H1 (cell line): Measurements from ENCODE around the gene KCNJ10. TPM values are rescaled to one million over a fixed set of nuclear protein-coding genes. Genes with fewer than 3 reads are reported as not detected.
A peak's percentile ranks its signal among the peaks of the same experiment; 100 is the strongest.

ENCODE experiments used
- CTCF ChIA-PET: fragments of 300-600 bp; sonication (Branson Sonifier 250); formaldehyde crosslinking; loops from one replicate; lab custom pipeline; 2021; ENCODE audit not compliant: partially characterized antibody; lab: Charles Lee
- POLR2A ChIA-PET: fragments of 300-600 bp; sonication (Branson Sonifier 250); formaldehyde crosslinking; loops from one replicate; lab custom pipeline; 2021; ENCODE audit warnings: inconsistent platforms; ENCODE audit not compliant: partially characterized antibody; lab: Charles Lee
- DNase-seq, 2 experiments: peaks; one replicate each; pipeline versions ENCODE4 v3.0.0 to v3.0.0-alpha.2; 2010 to 2022; ENCODE audit warnings: low spot score in 2 of 2, low read depth in 1 of 2, mixed read lengths in 1 of 2
- FAIRE-seq: peaks from 2 replicates; lab custom pipeline; 2011; peaks lifted over from hg19 to GRCh38; lab: Jason Lieb, UNC
- H2AFZ ChIP-seq: 2 replicates; pipeline ENCODE4 v1.8.1; 2012; ENCODE audit warnings: low read length, inconsistent platforms
- H2AK5ac ChIP-seq: 2 replicates; pipeline ENCODE4 v1.6.1; 2013; ENCODE audit warnings: low read depth, low read length
- H2BK120ac ChIP-seq: replicated peaks from 2 replicates; pipeline ENCODE3; 2013; ENCODE audit warnings: low read depth, low read length, inconsistent platforms
- H2BK12ac ChIP-seq: 2 replicates; pipeline ENCODE4 v1.6.1; 2013; ENCODE audit warnings: low read depth, low read length
- H2BK15ac ChIP-seq: 2 replicates; pipeline ENCODE4 v1.6.1; 2013; ENCODE audit warnings: low read length
- H2BK20ac ChIP-seq: 2 replicates; pipeline ENCODE4 v1.6.1; 2013; ENCODE audit warnings: low read length
- H2BK5ac ChIP-seq: 2 replicates; pipeline ENCODE4 v1.6.1; 2013; ENCODE audit warnings: low read depth, low read length
- H3K14ac ChIP-seq: 2 replicates; pipeline ENCODE4 v1.6.1; 2013; ENCODE audit warnings: inconsistent platforms; ENCODE audit not compliant: insufficient read length
- H3K18ac ChIP-seq: 2 replicates; pipeline ENCODE4 v1.6.1; 2013; ENCODE audit warnings: low read length; ENCODE audit errors: extremely low read depth
- H3K23ac ChIP-seq: 2 replicates; pipeline ENCODE4 v1.6.1; 2013; ENCODE audit warnings: inconsistent platforms; ENCODE audit not compliant: insufficient read length
- H3K23me2 ChIP-seq: 2 replicates; pipeline ENCODE4 v1.6.1; 2013; ENCODE audit warnings: low read depth, low read length
- H3K27ac ChIP-seq: 2 replicates; pipeline ENCODE4 v1.6.1; 2011; ENCODE audit warnings: low read depth, low read length, inconsistent platforms
- H3K27me3 ChIP-seq, 4 experiments: replicated peaks in 1 of 4; 1 replicate in 1 of 4; 2 replicates in 3 of 4; pipeline versions ENCODE4 v1.6.1 to v1.8.1; 2011 to 2013; ENCODE audit warnings: low read length in 3 of 4, mild to moderate bottlenecking in 3 of 4, inconsistent platforms in 2 of 4, mixed read lengths in 2 of 4, moderate library complexity in 1 of 4; ENCODE audit not compliant: control insufficient read depth in 3 of 4, insufficient read depth in 3 of 4; ENCODE audit errors: extremely low read depth in 1 of 4
- H3K36me3 ChIP-seq, 4 experiments: 2 replicates each; pipeline versions ENCODE4 v1.6.1 to v1.8.1; 2011 to 2013; ENCODE audit warnings: mild to moderate bottlenecking in 4 of 4, low read length in 3 of 4, moderate library complexity in 2 of 4, control low read depth in 1 of 4, inconsistent platforms in 1 of 4; ENCODE audit not compliant: insufficient read depth in 4 of 4, control insufficient read depth in 2 of 4
- H3K4ac ChIP-seq: replicated peaks from 2 replicates; pipeline ENCODE3; 2013; ENCODE audit warnings: low read length, low read depth, mixed read lengths, inconsistent platforms; ENCODE audit not compliant: insufficient read length
- H3K4me1 ChIP-seq, 4 experiments: replicated peaks in 1 of 4; 1 replicate in 1 of 4; 2 replicates in 3 of 4; pipeline versions ENCODE4 v1.6.1 to v1.8.1; 2011 to 2013; ENCODE audit warnings: low read length in 3 of 4, inconsistent platforms in 2 of 4, mixed read lengths in 1 of 4; ENCODE audit not compliant: insufficient read depth in 4 of 4, control insufficient read depth in 3 of 4
- H3K4me2 ChIP-seq, 2 experiments: 2 replicates each; pipeline versions ENCODE4 v1.6.1 to v1.8.1; 2011 to 2013; ENCODE audit warnings: low read depth in 2 of 2, low read length in 2 of 2, control low read depth in 1 of 2, inconsistent platforms in 1 of 2, mild to moderate bottlenecking in 1 of 2; ENCODE audit not compliant: insufficient read depth in 1 of 2
- H3K4me3 ChIP-seq, 4 experiments: fragments of 200-600, 300-600 bp in 1 of 4; sonication (generic), shearing (Covaris generic), sonication (Bioruptor Twin) in 1 of 4; 2 replicates each; pipeline versions ENCODE4 v1.5.1 to v1.8.1; 2011 to 2016; ENCODE audit warnings: low read length in 4 of 4, low read depth in 3 of 4, control low read depth in 2 of 4, inconsistent platforms in 2 of 4, mild to moderate bottlenecking in 2 of 4, mixed read lengths in 1 of 4, moderate library complexity in 1 of 4; ENCODE audit not compliant: insufficient read depth in 2 of 4; ENCODE audit errors: extremely low read depth in 1 of 4
- H3K56ac ChIP-seq: replicated peaks from 2 replicates; pipeline ENCODE3; 2013; ENCODE audit warnings: low read depth, mild to moderate bottlenecking, mixed read lengths, low read length, inconsistent platforms; ENCODE audit not compliant: insufficient read length
- H3K79me1 ChIP-seq: 2 replicates; pipeline ENCODE4 v1.6.1; 2013; ENCODE audit warnings: low read depth, low read length, control low read depth
- H3K79me2 ChIP-seq, 2 experiments: 2 replicates each; pipeline versions ENCODE4 v1.6.1 to v1.8.1; 2012 to 2013; ENCODE audit warnings: low read length in 2 of 2, mild to moderate bottlenecking in 2 of 2, inconsistent platforms in 1 of 2; ENCODE audit not compliant: insufficient read depth in 2 of 2, control insufficient read depth in 1 of 2
- H3K9ac ChIP-seq, 4 experiments: replicated peaks in 1 of 4; 1 replicate in 1 of 4; 2 replicates in 3 of 4; pipeline versions ENCODE4 v1.6.1 to v1.8.1; 2011 to 2013; ENCODE audit warnings: low read depth in 3 of 4, low read length in 3 of 4, control low read depth in 2 of 4, mild to moderate bottlenecking in 2 of 4, moderate library complexity in 2 of 4, inconsistent platforms in 1 of 4; ENCODE audit errors: extremely low read depth in 1 of 4
- H3K9me3 ChIP-seq, 2 experiments: 2 replicates each; pipeline versions ENCODE4 v1.6.1 to v1.8.1; 2012 to 2013; ENCODE audit warnings: mild to moderate bottlenecking in 2 of 2, moderate library complexity in 2 of 2, control low read depth in 1 of 2, inconsistent platforms in 1 of 2, low read depth in 1 of 2, low read length in 1 of 2, mixed read lengths in 1 of 2; ENCODE audit not compliant: insufficient read depth in 2 of 2
- H4K20me1 ChIP-seq, 2 experiments: replicated peaks in 1 of 2; 2 replicates each; pipeline versions ENCODE3 to v1.8.1; 2011 to 2013; ENCODE audit warnings: inconsistent platforms in 2 of 2, low read length in 2 of 2, mild to moderate bottlenecking in 1 of 2; ENCODE audit not compliant: insufficient read depth in 2 of 2, control insufficient read depth in 1 of 2
- H4K5ac ChIP-seq: 2 replicates; pipeline ENCODE4 v1.6.1; 2013; ENCODE audit warnings: low read length, low read depth, mixed read lengths, inconsistent platforms; ENCODE audit not compliant: insufficient read length
- H4K8ac ChIP-seq: 2 replicates; pipeline ENCODE4 v1.8.0; 2013; ENCODE audit warnings: mild to moderate bottlenecking, moderate library complexity, low read length, inconsistent platforms; ENCODE audit not compliant: insufficient read depth; ENCODE audit errors: extremely low read depth
- H4K91ac ChIP-seq: replicated peaks from 2 replicates; pipeline ENCODE3; 2013; ENCODE audit warnings: low read length, mixed read lengths, inconsistent platforms; ENCODE audit not compliant: insufficient read length
- CHD2 ChIP-seq: IDR thresholded peaks from 2 replicates; pipeline ENCODE4 v1.6.1; 2012; ENCODE audit warnings: low read length, improper control_type of control experiment
- FOSL1 ChIP-seq: IDR thresholded peaks from 2 replicates; pipeline ENCODE4 v1.6.1; 2011; ENCODE audit warnings: mild to moderate bottlenecking, low read depth, low read length, moderate library complexity; ENCODE audit not compliant: insufficient read depth
- GABPA ChIP-seq: IDR thresholded peaks from 2 replicates; pipeline ENCODE4 v1.6.1; 2011; ENCODE audit warnings: mild to moderate bottlenecking, low read length, moderate library complexity, borderline replicate concordance; ENCODE audit not compliant: insufficient read depth
- HDAC2 ChIP-seq, 2 experiments: fragments of 300-600 bp in 1 of 2; sonication (generic) in 1 of 2; IDR thresholded peaks; 2 replicates each; pipeline ENCODE4 v1.6.1; 2011 to 2012; ENCODE audit warnings: low read depth in 2 of 2, low read length in 2 of 2, mild to moderate bottlenecking in 2 of 2, moderate library complexity in 2 of 2, borderline replicate concordance in 1 of 2, inconsistent platforms in 1 of 2
- JUN ChIP-seq: IDR thresholded peaks from 2 replicates; pipeline ENCODE4 v1.6.1; 2011; ENCODE audit warnings: low read depth, mild to moderate bottlenecking, improper control_type of control experiment, low read length
- JUND ChIP-seq: IDR thresholded peaks from 2 replicates; pipeline ENCODE4 v1.6.1; 2011; ENCODE audit warnings: mild to moderate bottlenecking, improper control_type of control experiment, low read length
- KDM4A ChIP-seq: IDR thresholded peaks from one replicate; pipeline ENCODE4 v1.7.1; 2012; ENCODE audit warnings: low read depth, mild to moderate bottlenecking, moderate library complexity, low read length, inconsistent platforms; ENCODE audit not compliant: severe bottlenecking
- PHF8 ChIP-seq: fragments of 200-600 bp; sonication (generic); conservative IDR thresholded peaks from 2 replicates; pipeline ENCODE4 v1.7.1; 2012; ENCODE audit warnings: low read depth, mild to moderate bottlenecking, inconsistent platforms, low read length, moderate library complexity
- POLR2AphosphoS5 ChIP-seq: IDR thresholded peaks from 2 replicates; pipeline ENCODE4 v1.6.1; 2011; ENCODE audit warnings: low read depth, low read length
- RXRA ChIP-seq: IDR thresholded peaks from 2 replicates; pipeline ENCODE4 v1.6.1; 2011; ENCODE audit warnings: low read depth, mild to moderate bottlenecking, low read length, moderate library complexity; ENCODE audit not compliant: insufficient read depth
- SUZ12 ChIP-seq: fragments of 200-600 bp; sonication (generic); IDR thresholded peaks from 2 replicates; pipeline ENCODE4 v1.6.1; 2012; ENCODE audit warnings: mild to moderate bottlenecking, inconsistent platforms, low read length, moderate library complexity, mixed read lengths
- TBP ChIP-seq: IDR thresholded peaks from 2 replicates; pipeline ENCODE4 v1.6.1; 2011; ENCODE audit warnings: low read depth, low read length, improper control_type of control experiment
- TEAD4 ChIP-seq: IDR thresholded peaks from 2 replicates; pipeline ENCODE4 v1.6.1; 2012; ENCODE audit warnings: low read depth, low read length, inconsistent platforms, mixed read lengths
- ZNF274 ChIP-seq: IDR thresholded peaks from 2 replicates; pipeline ENCODE4 v1.7.0; 2012; ENCODE audit warnings: low read length, borderline replicate concordance; ENCODE audit errors: extremely low read depth
- WGBS, 2 experiments: shearing (Covaris generic) in 1 of 2; methylation state at CpG; one replicate each; pipeline versions ENCODE4 v1.1.6 to v1.1.7; 2013 to 2015; ENCODE audit warnings: low lambda C conversion rate in 2 of 2, mixed read lengths in 2 of 2, inconsistent platforms in 1 of 2, low coverage in 1 of 2, missing lambda C conversion rate in 1 of 2; ENCODE audit not compliant: insufficient replicate concordance in 2 of 2, insufficient coverage in 1 of 2, insufficient read length in 1 of 2; ENCODE audit errors: extremely low coverage in 1 of 2, missing lambda C conversion rate in 1 of 2; 5-methylcytosine and 5-hydroxymethylcytosine counted together
- polyA plus RNA-seq, 7 experiments: library from polyadenylated mRNA; depleted of rRNA in 3 of 7; stranded (reverse) in 5 of 7; unstranded in 2 of 7; fragments of >200 nt in 5 of 7; fragments of 200-250 nt in 2 of 7; gene quantifications; 1 replicate in 5 of 7; 2 replicates in 1 of 7; 4 replicates in 1 of 7; pipeline versions ENCODE4 v1.2.1 to v1.2.3, GENCODE V29; 2011 to 2013; ENCODE audit warnings: missing spikeins in 2 of 7, mixed read lengths in 2 of 7
- total RNA-seq: library from RNA; stranded (reverse); fragmentation: NEBNext Ultra II Directional; extraction: Animal tissue kit (Norgen Biotek cat#: 25700); gene quantifications from 2 replicates; pipeline ENCODE4 v1.2.1, GENCODE V29; 2021

KCNJ10 gene
- total and polyA plus RNA-seq, 2 of the 8 experiments (the other 6 are each of a cell fraction or from before 2014, with no cell fraction given), result 1.7 to 2.4 TPM

DNA sequence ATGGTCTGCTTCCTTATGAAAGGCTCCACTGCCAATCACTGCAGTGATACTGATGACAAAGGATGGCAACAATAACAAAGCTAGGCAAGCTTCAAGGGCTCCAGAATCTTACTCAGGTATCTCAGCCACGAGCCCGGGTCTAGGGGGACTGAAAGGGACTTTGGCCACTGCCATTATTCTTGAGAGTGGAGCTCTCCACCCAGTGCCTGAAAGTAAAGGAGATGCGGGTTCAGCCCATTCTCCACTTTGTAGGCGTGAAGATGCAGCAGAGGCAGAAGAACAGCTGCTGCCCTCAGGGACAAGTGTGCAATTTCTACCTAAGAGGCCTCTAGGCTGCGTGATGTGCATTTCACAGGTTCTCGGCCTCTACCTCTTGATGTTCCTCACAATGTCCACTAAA is 84.5 kb downstream of the KCNJ10 start:
- H4K8ac ChIP-seq, result no peak overlapping the region
- no peak overlapping the region for H3K9ac ChIP-seq
- no peak overlapping the region for H3K14ac ChIP-seq
- H2BK12ac ChIP-seq, result no peak overlapping the region
- no peaks in the 10 kb centered on the region for H3K36me3 ChIP-seq
- no peak overlapping the region for H4K5ac ChIP-seq
- H2AFZ ChIP-seq, result no peak overlapping the region
- H2BK15ac ChIP-seq, result no peak overlapping the region
- POLR2A ChIA-PET, result no interaction called here
- H2BK120ac ChIP-seq, result no peak overlapping the region
- no peaks in the 10 kb centered on the region for H3K79me2 ChIP-seq
- no peak overlapping the region for H3K23ac ChIP-seq
- no peaks in the 10 kb centered on the region for H3K27me3 ChIP-seq
- no peak overlapping the region for H2AK5ac ChIP-seq
- no peak overlapping the region for H2BK5ac ChIP-seq
- no peak overlapping the region; the same call in 1 of the 2 replicates for H3K18ac ChIP-seq
- H3K23me2 ChIP-seq, result no peaks in the 10 kb centered on the region; the same call in 1 of the 2 replicates
- DNase-seq (peak in 1 of 2 experiments; percentile 35), FAIRE-seq (no peak)
- CTCF ChIA-PET, result interaction anchor here (1.7 to 3.4 kb wide), 2 partner anchors 18 to 22 kb away, joined by 6 to 20 read pairs; no protein-coding TSS in a partner anchor
- peaks cover 0 to 5% of the 10 kb centered on the region in 2 experiments; a peak in 1 of 4 replicates for H3K9me3 ChIP-seq
- no peaks in the 10 kb centered on the region for H3K79me1 ChIP-seq
- 0 out of 7 replicates have a peak, but pooled peaks cover 0 to 2% (median 0%) of the 10 kb centered on the region in 4 experiments for H3K4me1 ChIP-seq
- WGBS, 2 experiments, result 96% methylated on average over 6 of the region's 6 CpGs; no CpG with 5 or more reads in 1 of the 2 experiments
- no peak overlapping the region for H3K27ac ChIP-seq
- no peak overlapping the region for H3K4me3 ChIP-seq
- H4K20me1 ChIP-seq, result no peaks in the 10 kb centered on the region
- H3K4ac ChIP-seq, result no peak overlapping the region
- no peak overlapping the region for H2BK20ac ChIP-seq
- H4K91ac ChIP-seq, result no peak overlapping the region
- H3K56ac ChIP-seq, result no peak overlapping the region
- no peak overlapping the region for H3K4me2 ChIP-seq
- TF ChIP-seq JUND (no peak), PHF8 (no peak), TEAD4 (no peak), CHD2 (no peak), GABPA (no peak), RXRA (no peak), KDM4A (no peak), ZNF274 (no peak), SUZ12 (no peak), HDAC2 (IDR thresholded peaks at IDR 0.05; ENCODE audit: borderline replicate concordance in 1 of 2, low read depth in 2 of 2, low read length in 2 of 2) (no peak), FOSL1 (no peak), JUN (no peak), TBP (no peak), POLR2AphosphoS5 (no peak)
